GM12878 (cell line): ENCODE data around the gene WDR11. TPM values are rescaled to one million over a fixed set of nuclear protein-coding genes. Genes with fewer than 3 reads are reported as not detected.

Experiments
- ATAC-seq: fragments of 200-7000 bp; cut with Tn5 transposase; 3 replicates; pipeline ENCODE4 v1.9.1; 2020; ENCODE audit warnings: mild to moderate bottlenecking, moderate library complexity
- BruUV-seq: library from RNA; stranded (reverse); fragments of 400-500 nt; replicated peaks from 2 replicates; lab custom pipeline; 2021; lab: Mats Ljungman, UMichigan
- CTCF ChIA-PET: fragments of 300-600 bp; sonication (Branson Sonifier 250); formaldehyde crosslinking; extraction: SDS; loops from one replicate; lab custom pipeline; 2021; ENCODE audit warnings: inconsistent platforms; lab: Yijun Ruan, JAX
- POLR2A ChIA-PET: fragments of 350-600 bp; formaldehyde crosslinking; extraction: SDS; loops from one replicate; lab custom pipeline; 2021; ENCODE audit warnings: inconsistent platforms; lab: Charles Lee
- RAD21 ChIA-PET: fragments of 300-600 bp; sonication (Branson Sonifier 250); formaldehyde crosslinking; loops from one replicate; lab custom pipeline; 2023; ENCODE audit warnings: antibody characterized with exemption; ENCODE audit not compliant: unreplicated experiment; lab: Charles Lee
- SMC1A ChIA-PET: fragments of 300-600 bp; sonication (Branson Sonifier 250); formaldehyde crosslinking; loops from one replicate; lab custom pipeline; 2023; ENCODE audit not compliant: unreplicated experiment, uncharacterized antibody; lab: Charles Lee
- DNase-seq: peaks from one replicate; pipeline ENCODE4 v3.0.0-alpha.2; 2011; ENCODE audit warnings: low read depth, low spot score
- FAIRE-seq: peaks from 3 replicates; lab custom pipeline; 2011; peaks lifted over from hg19 to GRCh38; lab: Jason Lieb, UNC
- H2AFZ ChIP-seq: 2 replicates; pipeline ENCODE4 v1.6.0; 2011; ENCODE audit warnings: low read depth, low read length, control low read depth; ENCODE audit not compliant: control insufficient read depth
- H3K27ac ChIP-seq: 2 replicates; pipeline ENCODE4 v1.5.1; 2011; ENCODE audit warnings: control low read depth; ENCODE audit not compliant: control insufficient read depth, insufficient read depth
- H3K27me3 ChIP-seq, 2 experiments: replicated peaks in 1 of 2; 2 replicates each; pipeline versions ENCODE4 v1.6.0 to v1.6.1; 2011; ENCODE audit warnings: low read length in 1 of 2; ENCODE audit not compliant: control insufficient read depth in 2 of 2, insufficient read depth in 2 of 2
- H3K36me3 ChIP-seq, 2 experiments: 2 replicates each; pipeline ENCODE4 v1.5.1; 2011; ENCODE audit warnings: low read length in 1 of 2; ENCODE audit not compliant: control insufficient read depth in 2 of 2, insufficient read depth in 2 of 2
- H3K4me1 ChIP-seq: 2 replicates; pipeline ENCODE4 v1.6.1; 2011; ENCODE audit warnings: mild to moderate bottlenecking, low read length, moderate library complexity, mixed read lengths; ENCODE audit not compliant: control insufficient read depth, insufficient read depth
- H3K4me2 ChIP-seq: 2 replicates; pipeline ENCODE4 v1.6.0; 2011; ENCODE audit warnings: control low read depth; ENCODE audit not compliant: control insufficient read depth, insufficient read depth
- H3K4me3 ChIP-seq: fragments of 200-600 bp; sonication (generic); 2 replicates; pipeline ENCODE4 v1.5.1; 2016
- H3K79me2 ChIP-seq: 2 replicates; pipeline ENCODE4 v1.6.0; 2011; ENCODE audit warnings: low read length; ENCODE audit not compliant: control insufficient read depth, insufficient read depth
- H3K9ac ChIP-seq: 2 replicates; pipeline ENCODE4 v1.8.0; 2011; ENCODE audit warnings: low read length, control low read depth, mixed read lengths; ENCODE audit not compliant: control insufficient read depth, insufficient read depth
- H3K9me3 ChIP-seq: replicated peaks from 3 replicates; pipeline ENCODE4 v1.5.1; 2011; ENCODE audit warnings: mild to moderate bottlenecking, low read length; ENCODE audit not compliant: control insufficient read depth, insufficient read depth
- H4K20me1 ChIP-seq: 2 replicates; pipeline ENCODE4 v1.6.0; 2011; ENCODE audit not compliant: control insufficient read depth, insufficient read depth
- CHD2 ChIP-seq: IDR thresholded peaks from 2 replicates; pipeline ENCODE4 v1.6.1; 2011; ENCODE audit warnings: low read depth, low read length, improper control_type of control experiment, borderline replicate concordance
- DPF2 ChIP-seq: fragments of 450-650 bp; IDR thresholded peaks from 2 replicates; pipeline ENCODE4 v1.6.1; 2017; ENCODE audit warnings: mild to moderate bottlenecking
- E2F4 ChIP-seq: IDR thresholded peaks from 2 replicates; pipeline ENCODE4 v1.6.1; 2012; ENCODE audit warnings: low read depth, low read length, improper control_type of control experiment
- EGR1 ChIP-seq, 2 experiments: IDR thresholded peaks; 1 replicate in 1 of 2; 2 replicates in 1 of 2; pipeline ENCODE4 v1.6.1; 2011 to 2012; ENCODE audit warnings: low read depth in 2 of 2, low read length in 2 of 2, borderline replicate concordance in 1 of 2, mild to moderate bottlenecking in 1 of 2, moderate library complexity in 1 of 2
- GATAD2B ChIP-seq: fragments of 450-650 bp; conservative IDR thresholded peaks from 2 replicates; pipeline ENCODE4 v1.6.1; 2017; ENCODE audit warnings: low read depth, mild to moderate bottlenecking, moderate library complexity
- HDGF ChIP-seq: fragments of 450-650 bp; IDR thresholded peaks from 2 replicates; pipeline ENCODE4 v1.6.1; 2016; ENCODE audit warnings: antibody characterized with exemption
- IRF4 ChIP-seq: IDR thresholded peaks from 2 replicates; pipeline ENCODE4 v1.6.1; 2011; ENCODE audit warnings: low read depth, low read length
- JUND ChIP-seq: IDR thresholded peaks from 2 replicates; pipeline ENCODE4 v1.6.1; 2012; ENCODE audit warnings: low read depth, mild to moderate bottlenecking, low read length, improper control_type of control experiment, moderate library complexity
- MEF2B ChIP-seq: fragments of 450-650 bp; IDR thresholded peaks from 2 replicates; pipeline ENCODE4 v1.6.1; 2018; ENCODE audit warnings: mild to moderate bottlenecking, moderate library complexity; ENCODE audit not compliant: partially characterized antibody, poor library complexity, severe bottlenecking
- NKRF ChIP-seq: fragments of 450-650 bp; conservative IDR thresholded peaks from 2 replicates; pipeline ENCODE4 v1.6.1; 2017; ENCODE audit warnings: mild to moderate bottlenecking, moderate library complexity
- RAD51 ChIP-seq: fragments of 450-650 bp; IDR thresholded peaks from 2 replicates; pipeline ENCODE4 v1.6.1; 2016; ENCODE audit warnings: moderate library complexity, mild to moderate bottlenecking, inconsistent platforms
- RBBP5 ChIP-seq: fragments of 200-600 bp; sonication (generic); conservative IDR thresholded peaks from 2 replicates; pipeline ENCODE4 v1.6.1; 2016
- SMC3 ChIP-seq: IDR thresholded peaks from 2 replicates; pipeline ENCODE4 v1.6.1; 2011; ENCODE audit warnings: low read length, improper control_type of control experiment, borderline replicate concordance
- STAT3 ChIP-seq: IDR thresholded peaks from 2 replicates; pipeline ENCODE4 v1.6.1; 2011; ENCODE audit warnings: low read depth, low read length, improper control_type of control experiment
- WGBS: methylation state at CpG from one replicate; pipeline ENCODE4 v1.1.6; 2016; ENCODE audit warnings: low lambda C conversion rate; ENCODE audit not compliant: insufficient replicate concordance, insufficient coverage; ENCODE audit errors: missing lambda C conversion rate; 5-methylcytosine and 5-hydroxymethylcytosine counted together
- in situ Hi-C: fragments of 300-500 bp; cut with MboI; formaldehyde crosslinking; loops from 9 replicates; pipeline ENCODE4 v1.14.3; 2018; ENCODE audit warnings: mixed read lengths
- intact Hi-C: fragments of 100-400 bp; cut with micrococcal nuclease; formaldehyde crosslinking; loops from one replicate; pipeline ENCODE4 v1.14.2; 2022; ENCODE audit not compliant: unreplicated experiment
- polyA plus RNA-seq, 11 experiments: library from polyadenylated mRNA; depleted of rRNA in 4 of 11; unstranded in 6 of 11; stranded (reverse) in 5 of 11; fragments of >200 nt; fragmentation: Nextera tagmentation in 4 of 11; fragmentation: Illumina TruSeq in 1 of 11; extraction: Ambion mirVana in 4 of 11; extraction: Trizol in 1 of 11; gene quantifications; 1 replicate in 1 of 11; 2 replicates in 10 of 11; pipeline versions ENCODE4 v1.2.1 to v1.2.3, GENCODE V29; 2011 to 2016; ENCODE audit warnings: inconsistent platforms in 2 of 11, missing spikeins in 2 of 11, low read depth in 1 of 11
- total RNA-seq, 4 experiments: library from RNA; depleted of rRNA in 3 of 4; stranded (reverse); fragments of >200 nt in 3 of 4; fragmentation: Illumina TruSeq in 1 of 4; extraction: Trizol in 1 of 4; gene quantifications; 2 replicates each; pipeline versions ENCODE4 v1.2.1 to v1.2.3, GENCODE V29; 2013 to 2021
- TF ChIP-seq, protein P1 (sequence below): fragments of 150-350 bp; IDR thresholded peaks from 2 replicates; pipeline ENCODE4 v1.6.1; 2014; ENCODE audit warnings: mild to moderate bottlenecking, low read depth, low read length

WDR11 gene
- total and polyA plus RNA-seq, 10 of the 15 experiments (the other 5 are each of a cell fraction or from before 2014, with no cell fraction given), result 21.3 to 132 (median 42.6) TPM

GRCh38 chr10:120823266-120823665 lies 27.9 kb upstream of the WDR11 start:
- FAIRE-seq (no peak), ATAC-seq (no peak), DNase-seq (no peak)
- no peak overlapping the region for H3K4me3 ChIP-seq
- no peaks in the 10 kb centered on the region for H3K36me3 ChIP-seq
- H3K79me2 ChIP-seq, result no peaks in the 10 kb centered on the region
- RAD21 ChIA-PET, result no interaction called here
- BruUV-seq, result no TSS peak
- no peaks in the 10 kb centered on the region for H4K20me1 ChIP-seq
- intact Hi-C loops (no loop called here), in situ Hi-C loops (no loop called here)
- H3K4me1 ChIP-seq, result peaks cover 20% of the 10 kb centered on the region
- POLR2A ChIA-PET, result no interaction called here
- WGBS, result 23% methylated on average over 2 of the region's 2 CpGs
- H3K9ac ChIP-seq, result no peak overlapping the region
- SMC1A ChIA-PET, result no interaction called here
- no peaks in the 10 kb centered on the region for H3K9me3 ChIP-seq
- H3K27ac ChIP-seq, result no peak overlapping the region
- TF ChIP-seq JUND (no peak), STAT3 (no peak), NKRF (no peak), SMC3 (no peak), GATAD2B (no peak), DPF2 (no peak), E2F4 (no peak), HDGF (no peak), IRF4 (no peak), CHD2 (no peak), MEF2B (no peak), RBBP5 (no peak), EGR1 (IDR thresholded peaks at IDR 0.05; ENCODE audit: borderline replicate concordance in 1 of 2, low read depth in 2 of 2, low read length in 2 of 2) (no peak), RAD51 (no peak)
- TF ChIP-seq, protein P1, sequence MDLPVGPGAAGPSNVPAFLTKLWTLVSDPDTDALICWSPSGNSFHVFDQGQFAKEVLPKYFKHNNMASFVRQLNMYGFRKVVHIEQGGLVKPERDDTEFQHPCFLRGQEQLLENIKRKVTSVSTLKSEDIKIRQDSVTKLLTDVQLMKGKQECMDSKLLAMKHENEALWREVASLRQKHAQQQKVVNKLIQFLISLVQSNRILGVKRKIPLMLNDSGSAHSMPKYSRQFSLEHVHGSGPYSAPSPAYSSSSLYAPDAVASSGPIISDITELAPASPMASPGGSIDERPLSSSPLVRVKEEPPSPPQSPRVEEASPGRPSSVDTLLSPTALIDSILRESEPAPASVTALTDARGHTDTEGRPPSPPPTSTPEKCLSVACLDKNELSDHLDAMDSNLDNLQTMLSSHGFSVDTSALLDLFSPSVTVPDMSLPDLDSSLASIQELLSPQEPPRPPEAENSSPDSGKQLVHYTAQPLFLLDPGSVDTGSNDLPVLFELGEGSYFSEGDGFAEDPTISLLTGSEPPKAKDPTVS, result no peak
- no peaks in the 10 kb centered on the region for H3K27me3 ChIP-seq
- H3K4me2 ChIP-seq, result no peak overlapping the region
- no peak overlapping the region for H2AFZ ChIP-seq
- CTCF ChIA-PET, result interaction anchor here (1.9 to 3.5 kb wide), 2 partner anchors 18 to 400 kb away, joined by 5 to 28 read pairs; no protein-coding TSS in a partner anchor
